C4-2B (cell line): ENCODE measurements around the gene CLIC3.

Experiments used
- H3K27ac ChIP-seq: fragments of 450-650 bp; 2 replicates; pipeline ENCODE4 v1.5.1; 2017
- ZFX ChIP-seq: fragments of 450-650 bp; IDR thresholded peaks from 2 replicates; pipeline ENCODE4 v1.6.1; 2017
- TF ChIP-seq, protein P1 (sequence below): fragments of 450-650 bp; conservative IDR thresholded peaks from 2 replicates; pipeline ENCODE4 v1.5.1; 2017; ENCODE audit warnings: mild to moderate bottlenecking

The CLIC3 gene

DNA sequence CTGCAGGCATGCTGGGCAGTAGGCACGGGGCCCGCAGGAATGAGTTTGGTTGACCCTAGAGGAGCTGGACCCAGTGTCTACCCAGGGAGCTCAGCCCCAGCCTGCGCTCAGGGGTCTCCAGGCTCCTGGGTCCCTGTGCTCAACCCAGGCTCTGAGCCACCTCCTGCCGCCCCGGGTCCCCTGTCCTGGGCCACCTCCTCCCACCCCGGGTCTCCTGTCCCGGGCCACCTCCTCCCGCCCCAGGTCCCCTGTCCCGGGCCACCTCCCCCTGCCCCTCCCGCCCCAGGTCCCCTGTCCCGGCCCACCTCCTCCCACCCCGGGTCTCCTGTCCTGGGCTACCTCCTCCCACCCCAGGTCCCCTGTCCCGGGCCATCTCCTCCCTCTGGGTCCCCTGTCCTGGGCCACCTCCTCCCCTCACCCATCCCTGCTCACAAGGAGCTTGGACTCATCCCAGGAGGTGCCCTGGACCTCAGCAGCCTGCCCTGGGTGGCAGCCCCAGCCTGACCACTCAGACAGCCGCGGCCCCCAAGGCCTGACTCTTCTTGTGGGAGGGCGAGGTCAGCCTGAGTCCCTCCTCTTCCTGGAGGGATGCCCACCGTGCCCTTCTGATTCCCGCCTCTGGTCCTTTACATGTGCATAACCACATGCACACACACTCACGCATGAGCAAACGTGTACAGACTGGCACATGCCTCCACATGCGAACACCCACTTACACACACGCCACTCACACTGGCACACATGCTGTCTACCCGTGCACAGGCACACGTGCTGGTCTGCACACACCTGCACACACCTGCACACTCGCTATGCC is 41.9 kb downstream of the CLIC3 start:
- H3K27ac ChIP-seq, result no peak overlapping the region
- TF ChIP-seq, protein P1, sequence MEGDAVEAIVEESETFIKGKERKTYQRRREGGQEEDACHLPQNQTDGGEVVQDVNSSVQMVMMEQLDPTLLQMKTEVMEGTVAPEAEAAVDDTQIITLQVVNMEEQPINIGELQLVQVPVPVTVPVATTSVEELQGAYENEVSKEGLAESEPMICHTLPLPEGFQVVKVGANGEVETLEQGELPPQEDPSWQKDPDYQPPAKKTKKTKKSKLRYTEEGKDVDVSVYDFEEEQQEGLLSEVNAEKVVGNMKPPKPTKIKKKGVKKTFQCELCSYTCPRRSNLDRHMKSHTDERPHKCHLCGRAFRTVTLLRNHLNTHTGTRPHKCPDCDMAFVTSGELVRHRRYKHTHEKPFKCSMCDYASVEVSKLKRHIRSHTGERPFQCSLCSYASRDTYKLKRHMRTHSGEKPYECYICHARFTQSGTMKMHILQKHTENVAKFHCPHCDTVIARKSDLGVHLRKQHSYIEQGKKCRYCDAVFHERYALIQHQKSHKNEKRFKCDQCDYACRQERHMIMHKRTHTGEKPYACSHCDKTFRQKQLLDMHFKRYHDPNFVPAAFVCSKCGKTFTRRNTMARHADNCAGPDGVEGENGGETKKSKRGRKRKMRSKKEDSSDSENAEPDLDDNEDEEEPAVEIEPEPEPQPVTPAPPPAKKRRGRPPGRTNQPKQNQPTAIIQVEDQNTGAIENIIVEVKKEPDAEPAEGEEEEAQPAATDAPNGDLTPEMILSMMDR, result no peak
- no peak for TF ChIP-seq ZFX

DNA sequence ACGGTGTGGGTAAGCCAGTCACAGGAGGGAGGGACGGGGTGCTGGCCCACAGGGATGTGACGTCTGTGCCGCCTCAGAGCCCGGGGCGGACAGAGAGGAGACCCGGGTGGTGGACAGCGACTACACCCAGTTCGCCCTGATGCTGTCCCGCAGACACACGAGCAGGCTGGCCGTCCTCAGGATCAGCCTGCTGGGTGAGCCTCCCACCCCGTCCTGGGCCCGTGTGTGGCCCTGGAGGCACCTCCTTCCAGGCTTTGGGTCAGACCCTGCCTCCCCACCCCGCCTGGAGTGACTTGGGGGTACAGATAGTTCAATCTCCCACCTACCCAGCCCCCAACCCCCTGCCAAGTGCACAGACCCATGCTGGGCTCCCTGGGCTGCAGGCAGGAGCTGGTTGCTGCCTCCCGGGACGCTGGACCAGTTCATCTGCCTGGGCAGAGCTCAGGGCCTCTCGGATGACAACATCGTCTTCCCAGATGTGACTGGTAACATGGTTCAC is 42.5 kb downstream of the CLIC3 start:
- no peak for TF ChIP-seq ZFX
- TF ChIP-seq, protein P1, result no peak

DNA sequence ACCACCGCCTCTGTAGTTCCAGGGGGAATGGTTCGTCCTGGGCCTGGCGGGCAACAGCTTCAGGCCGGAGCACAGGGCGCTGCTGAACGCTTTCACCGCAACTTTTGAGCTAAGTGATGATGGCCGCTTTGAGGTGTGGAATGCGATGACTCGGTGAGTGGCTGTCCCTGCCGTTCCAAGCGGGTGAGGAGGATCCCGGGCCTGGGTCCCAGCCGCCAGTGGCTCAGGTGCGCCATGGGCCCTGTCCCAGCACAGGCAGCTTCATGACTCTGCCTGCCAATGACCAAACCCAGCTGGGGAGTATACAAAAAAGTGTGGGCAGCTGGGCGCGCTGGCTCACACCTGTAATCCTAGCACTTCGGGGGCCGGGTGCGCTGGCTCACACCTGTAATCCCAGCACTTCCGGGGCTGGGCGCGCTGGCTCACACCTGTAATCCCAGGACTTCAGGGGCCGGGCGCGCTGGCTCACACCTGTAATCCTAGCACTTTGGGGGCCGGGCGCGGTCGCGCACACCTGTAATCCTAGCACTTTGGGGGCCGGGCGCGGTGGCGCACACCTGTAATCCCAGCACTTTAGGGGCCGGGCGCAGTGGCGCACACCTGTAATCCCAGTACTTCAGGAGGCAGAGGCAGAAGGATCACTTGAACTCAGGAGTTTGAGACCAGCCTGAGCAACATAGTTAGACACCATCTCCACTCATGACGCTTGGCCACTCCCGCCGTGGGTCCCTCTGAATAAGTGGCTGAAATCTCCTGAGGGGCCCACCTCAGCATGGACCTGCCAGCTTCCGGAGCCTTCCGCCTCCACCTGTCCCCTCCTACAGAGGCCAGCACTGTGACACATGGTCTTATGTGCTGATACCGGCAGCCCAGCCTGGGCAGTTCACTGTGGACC is 43.2 kb downstream of the CLIC3 start:
- TF ChIP-seq, protein P1, result no peak
- TF ChIP-seq ZFX, result no peak
- no peak overlapping the region for H3K27ac ChIP-seq

More for the DNA sequence above, 42.5 kb downstream of the CLIC3 start:
- H3K27ac ChIP-seq, result no peak overlapping the region

DNA sequence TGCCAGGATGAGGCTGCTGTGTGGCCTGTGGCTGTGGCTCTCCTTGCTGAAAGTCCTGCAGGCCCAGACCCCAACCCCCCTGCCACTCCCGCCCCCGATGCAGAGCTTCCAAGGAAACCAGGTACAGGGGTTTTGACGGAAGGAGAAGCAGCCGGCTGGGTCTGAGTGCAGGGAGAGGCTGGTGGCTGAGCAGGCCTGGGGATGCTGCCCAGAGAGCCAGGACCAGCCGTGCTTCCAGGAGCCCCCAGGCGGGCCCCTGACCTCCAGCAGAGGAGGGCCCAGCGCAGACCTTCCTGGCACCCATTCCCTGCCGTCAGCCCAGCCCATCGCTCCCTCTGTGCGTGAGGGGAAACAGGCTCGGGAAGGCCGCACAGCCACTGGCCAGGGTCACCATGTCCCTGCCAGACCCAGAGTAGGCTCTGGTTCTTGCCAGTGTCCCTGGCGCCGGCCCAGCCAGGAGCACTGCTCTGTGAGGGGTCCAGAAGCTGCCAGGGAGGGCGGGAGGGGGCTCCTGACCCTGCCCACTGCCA is 44.0 kb downstream of the CLIC3 start:
- TF ChIP-seq ZFX, result no peak
- TF ChIP-seq, protein P1, result no peak
- H3K27ac ChIP-seq, result no peak overlapping the region

DNA sequence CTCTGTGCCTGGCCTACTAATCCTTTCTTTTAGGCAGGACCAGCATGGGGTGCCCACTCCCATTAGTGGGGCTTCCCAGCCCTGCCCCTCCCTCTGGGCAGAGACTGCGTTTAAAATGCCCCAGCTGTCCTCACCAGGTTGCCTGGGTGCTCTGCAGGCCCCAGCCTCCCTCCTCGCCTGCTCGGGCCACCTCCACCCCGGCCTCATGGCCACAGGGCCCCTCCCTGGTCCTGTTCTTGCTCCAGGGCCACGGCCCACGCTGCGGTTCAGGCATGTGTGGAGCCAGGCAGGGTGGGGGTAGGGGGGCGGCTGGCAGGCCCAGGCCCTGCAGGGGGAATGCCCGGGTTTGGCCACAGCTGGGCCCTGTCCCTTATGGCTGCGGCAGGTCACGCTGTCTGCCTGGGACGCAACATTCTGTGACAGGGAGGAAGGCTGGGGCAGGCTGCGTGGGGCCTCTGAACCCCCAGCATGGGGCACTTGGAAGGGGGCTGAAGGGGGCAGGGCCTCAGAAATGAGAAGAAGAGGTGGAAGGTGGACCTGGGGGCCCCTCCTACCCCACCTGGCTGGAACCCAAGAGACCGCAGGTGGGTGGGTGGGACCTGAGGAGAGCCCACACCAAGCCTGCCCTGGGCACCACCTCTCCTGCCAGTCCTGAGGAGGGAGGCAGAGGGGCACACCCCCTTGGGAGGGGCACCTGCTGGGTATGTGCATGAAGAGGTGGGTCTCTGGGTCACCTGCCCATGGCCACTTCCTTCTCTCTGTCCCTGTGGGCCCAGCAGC is 44.6 kb downstream of the CLIC3 start, which contains the start of gene LCN12:
Gene LCN12 (plus strand): TSS at position 733 of the 780 bp plus-strand sequence. CDS start 55 bp downstream, outside the sequence.
- H3K27ac ChIP-seq, result peak within 1 kb of the TSS; percentile 100; the same call in 1 of the 2 replicates
- no peak for TF ChIP-seq ZFX
- TF ChIP-seq, protein P1, result no peak

DNA sequence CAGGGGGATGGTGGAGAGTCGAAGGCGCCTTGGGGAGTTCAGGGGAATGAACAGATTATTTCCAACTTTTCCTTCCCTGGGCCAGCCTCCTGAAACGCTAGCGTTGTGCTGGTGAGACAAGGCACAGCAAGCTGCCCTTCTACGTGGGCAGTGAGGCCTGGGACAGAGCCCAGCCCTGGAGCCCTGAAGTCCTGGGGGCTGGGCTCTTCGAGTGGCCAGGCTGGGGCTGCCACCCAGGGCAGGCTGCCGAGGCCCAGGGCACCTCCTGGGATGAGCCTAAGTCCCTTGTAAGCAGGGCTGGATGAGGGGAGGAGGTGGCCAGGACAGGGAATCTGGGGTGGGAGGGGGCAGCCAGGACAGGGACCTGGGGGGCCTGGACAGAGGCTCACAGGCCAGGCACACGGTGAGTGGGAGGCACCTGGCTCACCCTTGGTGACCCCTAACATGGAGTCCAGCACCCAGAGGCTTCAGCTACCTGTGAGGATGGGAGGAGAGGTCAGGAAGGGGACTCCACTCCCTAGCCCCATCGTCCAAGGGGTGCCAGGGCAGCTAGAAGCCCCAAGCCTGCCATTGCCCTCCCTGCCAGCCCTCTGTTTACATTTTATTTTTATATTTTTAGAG is 45.6 kb downstream of the CLIC3 start:
- peak overlapping the region; percentile 100 for H3K27ac ChIP-seq
- TF ChIP-seq, protein P1, result no peak
- TF ChIP-seq ZFX, result no peak
